OCI-LY1 (cell line): ENCODE data around the gene SMPD1.

Experiments used
- H2AFZ ChIP-seq: fragments of 200-600 bp; sonication (generic), shearing (Covaris generic); 2 replicates; pipeline ENCODE4 v1.6.0; 2014; ENCODE audit warnings: antibody characterized with exemption, mild to moderate bottlenecking, low read length
- H3F3A ChIP-seq: fragments of 200-600 bp; sonication (generic), shearing (Covaris generic); 2 replicates; pipeline ENCODE4 v1.6.0; 2014; ENCODE audit warnings: mild to moderate bottlenecking, antibody characterized with exemption, low read length, moderate library complexity; ENCODE audit not compliant: insufficient read depth
- H3K27ac ChIP-seq: fragments of 200-600 bp; sonication (generic); 2 replicates; pipeline ENCODE4 v1.5.1; 2014; ENCODE audit warnings: low read length, mixed run types, mild to moderate bottlenecking, low read depth; ENCODE audit not compliant: poor library complexity, severe bottlenecking
- H3K27me3 ChIP-seq: fragments of 200-600 bp; sonication (generic); 2 replicates; pipeline ENCODE4 v1.6.0; 2014; ENCODE audit warnings: antibody characterized with exemption, mild to moderate bottlenecking, low read length, moderate library complexity; ENCODE audit not compliant: insufficient read depth
- H3K36me3 ChIP-seq: fragments of 200-600 bp; sonication (generic); 2 replicates; pipeline ENCODE4 v1.6.1; 2014; ENCODE audit warnings: mild to moderate bottlenecking, antibody characterized with exemption, low read length, moderate library complexity, mixed read lengths; ENCODE audit not compliant: insufficient read depth
- H3K4me1 ChIP-seq: fragments of 200-600 bp; sonication (generic); 2 replicates; pipeline ENCODE4 v1.5.1; 2014; ENCODE audit warnings: mild to moderate bottlenecking, low read length, moderate library complexity; ENCODE audit not compliant: insufficient read depth, severe bottlenecking
- H3K4me2 ChIP-seq: fragments of 200-600 bp; sonication (generic), shearing (Covaris generic); 2 replicates; pipeline ENCODE4 v1.6.1; 2014; ENCODE audit warnings: low read length
- H3K4me3 ChIP-seq: fragments of 200-600 bp; sonication (generic); 2 replicates; pipeline ENCODE4 v1.5.1; 2014; ENCODE audit warnings: low read length, low read depth, mild to moderate bottlenecking, mixed read lengths; ENCODE audit not compliant: poor library complexity, severe bottlenecking
- H3K79me2 ChIP-seq: fragments of 200-600 bp; shearing (Covaris generic); 2 replicates; pipeline ENCODE4 v1.6.1; 2016; ENCODE audit warnings: mixed run types, low read length, mixed read lengths; ENCODE audit not compliant: insufficient read depth
- H3K9ac ChIP-seq: fragments of 200-600 bp; sonication (generic), shearing (Covaris generic); 2 replicates; pipeline ENCODE4 v1.6.1; 2014; ENCODE audit warnings: mild to moderate bottlenecking, low read length, mixed read lengths
- H3K9me2 ChIP-seq: fragments of 200-600 bp; sonication (generic), shearing (Covaris generic); 2 replicates; pipeline ENCODE4 v1.6.1; 2014; ENCODE audit warnings: low read depth, mild to moderate bottlenecking, low read length, mixed read lengths
- H3K9me3 ChIP-seq: fragments of 200-600 bp; shearing (Covaris generic); 2 replicates; pipeline ENCODE4 v1.6.1; 2014; ENCODE audit warnings: low read length, mixed read lengths
- H4K20me1 ChIP-seq: fragments of 200-600 bp; sonication (generic), shearing (Covaris generic); 2 replicates; pipeline ENCODE4 v1.6.0; 2016; ENCODE audit warnings: mild to moderate bottlenecking, low read length; ENCODE audit not compliant: insufficient read depth
- CTCF ChIP-seq: fragments of 200-600 bp; sonication (generic), shearing (Covaris generic); IDR thresholded peaks from 2 replicates; pipeline ENCODE4 v1.5.1; 2017; ENCODE audit warnings: mild to moderate bottlenecking, antibody characterized with exemption, low read length, moderate library complexity, mixed read lengths
- EZH2 ChIP-seq: fragments of 200-600 bp; sonication (generic), shearing (Covaris generic); IDR thresholded peaks from 2 replicates; pipeline ENCODE4 v1.8.0; 2017; ENCODE audit warnings: borderline replicate concordance, mixed run types, mild to moderate bottlenecking, antibody characterized with exemption, low read length, moderate library complexity, mixed read lengths

The SMPD1 gene

DNA sequence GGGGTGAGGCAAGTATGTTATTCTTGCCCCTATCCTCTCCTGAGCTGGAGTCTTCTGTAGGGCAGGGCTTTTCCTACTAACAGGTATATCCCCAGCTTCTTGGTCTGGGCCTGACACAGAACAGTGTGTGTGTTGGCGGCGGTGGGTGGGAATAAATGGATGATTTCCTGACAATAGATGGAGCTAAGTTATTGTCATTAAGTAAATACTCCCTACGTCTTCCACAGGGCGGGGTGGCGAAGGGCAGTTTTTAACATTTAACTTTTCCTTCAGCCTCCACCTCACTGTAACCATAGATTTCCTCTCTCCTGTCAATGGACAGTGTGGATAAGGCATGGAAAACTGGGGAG, 11.7 kb upstream of the SMPD1 start:
- no peak overlapping the region for H3K27ac ChIP-seq
- no peak overlapping the region; the same call in 1 of the 2 replicates for H3K9ac ChIP-seq
- H3K4me3 ChIP-seq = no peak overlapping the region

DNA sequence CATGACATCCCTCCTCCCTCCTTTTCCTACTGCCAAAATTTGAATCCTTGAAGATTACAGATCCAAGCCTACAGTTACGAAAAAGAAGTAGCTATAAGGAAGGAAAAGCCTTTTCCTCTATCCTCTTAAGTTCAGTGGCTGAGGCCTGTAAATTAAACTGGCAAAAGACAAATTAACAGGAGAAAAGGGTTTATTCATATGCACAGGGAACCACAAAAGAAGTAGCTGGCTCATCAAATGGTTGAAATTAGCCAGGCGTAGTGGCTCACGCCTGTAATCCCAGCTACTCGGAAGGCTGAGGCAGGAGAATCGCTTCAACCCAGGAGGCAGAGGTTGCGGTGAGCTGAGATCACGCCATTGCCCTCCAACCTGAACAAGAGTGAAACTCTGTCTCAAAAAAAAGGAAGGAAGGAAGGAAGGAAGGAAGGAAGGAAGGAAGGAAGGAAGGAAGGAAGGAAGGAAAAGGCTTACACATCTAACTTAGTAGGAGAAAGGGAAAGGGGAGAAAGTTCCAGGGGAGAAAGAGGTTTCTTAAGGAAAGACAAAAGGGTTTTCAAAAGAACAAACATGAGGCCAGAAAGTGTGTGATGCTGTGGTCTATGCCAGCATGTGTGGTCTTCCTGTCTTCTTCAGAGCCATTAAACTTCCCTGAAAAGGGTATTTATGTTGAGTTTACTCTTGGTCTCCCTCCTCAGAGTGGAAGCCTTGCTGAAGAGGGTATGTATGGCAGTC, 5.1 kb upstream of the SMPD1 start:
- no peaks in the 10 kb centered on the region for H3K27me3 ChIP-seq
- H2AFZ ChIP-seq = no peak overlapping the region
- no peaks in the 10 kb centered on the region for H3K79me2 ChIP-seq
- H3K36me3 ChIP-seq = no peaks in the 10 kb centered on the region
- no peaks in the 10 kb centered on the region for H3K9me2 ChIP-seq
- H3F3A ChIP-seq = no peaks in the 10 kb centered on the region
- H3K27ac ChIP-seq = no peak overlapping the region
- H4K20me1 ChIP-seq = no peaks in the 10 kb centered on the region
- TF ChIP-seq CTCF = no peak
- no peak for TF ChIP-seq EZH2
- H3K4me3 ChIP-seq = no peak overlapping the region
- H3K4me2 ChIP-seq = no peak overlapping the region
- H3K9me3 ChIP-seq = no peaks in the 10 kb centered on the region
- peaks cover 11% of the 10 kb centered on the region for H3K4me1 ChIP-seq
- no peak overlapping the region for H3K9ac ChIP-seq

More for the DNA sequence above, 11.7 kb upstream of the SMPD1 start:
- no peaks in the 10 kb centered on the region for H3K9me3 ChIP-seq
- 0 out of 2 replicates have a peak overlapping the region, but pooled peaks have one; percentile 40 for H3K4me2 ChIP-seq
- no peaks in the 10 kb centered on the region for H3K9me2 ChIP-seq
- no peaks in the 10 kb centered on the region for H3F3A ChIP-seq
- peaks cover 8% of the 10 kb centered on the region for H3K4me1 ChIP-seq
- H3K79me2 ChIP-seq = no peaks in the 10 kb centered on the region
- H3K36me3 ChIP-seq = no peaks in the 10 kb centered on the region
- TF ChIP-seq EZH2 (no peak), CTCF (no peak)
- H4K20me1 ChIP-seq = no peaks in the 10 kb centered on the region
- no peaks in the 10 kb centered on the region for H3K27me3 ChIP-seq
- no peak overlapping the region for H2AFZ ChIP-seq

- Histone ChIP-seq H3K27ac (no peak overlapping the region), H3K9me3 (no peaks in the 10 kb centered on the region), H4K20me1 (no peaks in the 10 kb centered on the region), H3K36me3 (no peaks in the 10 kb centered on the region), H3K4me2 (no peak overlapping the region), H3F3A (no peaks in the 10 kb centered on the region), H2AFZ (no peak overlapping the region), H3K9me2 (no peaks in the 10 kb centered on the region), H3K27me3 (no peaks in the 10 kb centered on the region), H3K4me3 (no peak overlapping the region), H3K79me2 (no peaks in the 10 kb centered on the region), H3K9ac (no peak overlapping the region), H3K4me1 (peaks cover 18% of the 10 kb centered on the region)
- TF ChIP-seq CTCF = no peak
- TF ChIP-seq EZH2 = no peak
These were observed 2.3 kb upstream of the SMPD1 start for GRCh38 chr11:6387811-6388599.
